ENCODE data around the gene KIF26B. TPM values are rescaled to one million over a fixed set of nuclear protein-coding genes. Genes with fewer than 3 reads are reported as not detected.

The KIF26B gene
- polyA plus RNA-seq, 1 donor from 2014 or later = 6.3 TPM

DNA sequence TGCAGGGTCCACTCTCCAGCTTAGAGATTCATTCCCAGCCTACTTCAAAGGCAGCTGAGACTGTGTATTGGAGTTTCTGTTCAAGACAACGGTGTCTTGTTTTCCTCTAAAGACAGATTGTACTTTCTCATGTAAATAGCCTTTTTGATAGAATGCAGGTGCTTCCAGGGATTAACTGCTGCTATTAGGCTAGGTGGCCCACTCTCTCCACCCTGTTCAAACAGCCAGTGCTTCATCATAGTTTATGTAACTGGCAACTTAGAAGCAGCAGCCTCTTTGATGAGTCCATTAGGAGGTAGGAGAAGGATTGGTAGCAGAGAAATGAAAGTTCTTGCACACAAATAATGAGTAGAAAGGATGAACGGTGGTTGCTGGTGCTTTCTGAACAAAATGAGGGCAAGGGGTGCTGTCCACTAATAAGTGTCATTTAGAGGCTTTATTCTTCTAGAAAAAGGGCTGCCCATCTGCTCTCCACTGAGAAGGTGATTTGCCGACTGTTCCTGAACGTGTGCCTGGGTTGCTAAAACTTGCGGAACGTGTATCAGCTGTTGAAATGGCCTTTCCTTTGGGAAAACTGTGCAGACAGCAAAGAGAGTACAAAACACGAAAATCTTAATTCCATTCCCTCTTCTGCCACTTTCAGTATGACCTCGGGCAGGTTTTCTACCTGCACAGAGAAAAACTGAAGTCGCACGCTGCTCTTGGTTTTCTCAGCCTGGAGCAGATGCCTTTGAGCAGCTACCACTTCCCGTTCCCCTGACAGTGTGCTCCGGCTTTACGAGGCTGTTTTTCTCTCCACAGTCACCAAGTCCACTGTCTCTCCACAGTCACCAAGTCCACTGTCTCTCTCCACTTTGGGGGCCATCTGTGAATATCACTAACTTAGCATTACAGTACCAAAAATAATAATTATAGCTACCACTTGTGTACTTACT lies 228.9 kb downstream of the KIF26B start:
- H3K27ac ChIP-seq (ENCODE audit: low read length) = no peak overlapping the region
- no peak overlapping the region for H3K4me2 ChIP-seq (ENCODE audit: low read length)
- TF ChIP-seq RAD21 (conservative IDR thresholded peaks at IDR 0.05) = no peak
- no peak for TF ChIP-seq CTCF (IDR thresholded peaks at IDR 0.05; ENCODE audit: poor library complexity, severe bottlenecking)
- no peak for TF ChIP-seq MXI1 (conservative IDR thresholded peaks at IDR 0.05; ENCODE audit: poor library complexity, severe bottlenecking)
- TF ChIP-seq, protein P1, sequence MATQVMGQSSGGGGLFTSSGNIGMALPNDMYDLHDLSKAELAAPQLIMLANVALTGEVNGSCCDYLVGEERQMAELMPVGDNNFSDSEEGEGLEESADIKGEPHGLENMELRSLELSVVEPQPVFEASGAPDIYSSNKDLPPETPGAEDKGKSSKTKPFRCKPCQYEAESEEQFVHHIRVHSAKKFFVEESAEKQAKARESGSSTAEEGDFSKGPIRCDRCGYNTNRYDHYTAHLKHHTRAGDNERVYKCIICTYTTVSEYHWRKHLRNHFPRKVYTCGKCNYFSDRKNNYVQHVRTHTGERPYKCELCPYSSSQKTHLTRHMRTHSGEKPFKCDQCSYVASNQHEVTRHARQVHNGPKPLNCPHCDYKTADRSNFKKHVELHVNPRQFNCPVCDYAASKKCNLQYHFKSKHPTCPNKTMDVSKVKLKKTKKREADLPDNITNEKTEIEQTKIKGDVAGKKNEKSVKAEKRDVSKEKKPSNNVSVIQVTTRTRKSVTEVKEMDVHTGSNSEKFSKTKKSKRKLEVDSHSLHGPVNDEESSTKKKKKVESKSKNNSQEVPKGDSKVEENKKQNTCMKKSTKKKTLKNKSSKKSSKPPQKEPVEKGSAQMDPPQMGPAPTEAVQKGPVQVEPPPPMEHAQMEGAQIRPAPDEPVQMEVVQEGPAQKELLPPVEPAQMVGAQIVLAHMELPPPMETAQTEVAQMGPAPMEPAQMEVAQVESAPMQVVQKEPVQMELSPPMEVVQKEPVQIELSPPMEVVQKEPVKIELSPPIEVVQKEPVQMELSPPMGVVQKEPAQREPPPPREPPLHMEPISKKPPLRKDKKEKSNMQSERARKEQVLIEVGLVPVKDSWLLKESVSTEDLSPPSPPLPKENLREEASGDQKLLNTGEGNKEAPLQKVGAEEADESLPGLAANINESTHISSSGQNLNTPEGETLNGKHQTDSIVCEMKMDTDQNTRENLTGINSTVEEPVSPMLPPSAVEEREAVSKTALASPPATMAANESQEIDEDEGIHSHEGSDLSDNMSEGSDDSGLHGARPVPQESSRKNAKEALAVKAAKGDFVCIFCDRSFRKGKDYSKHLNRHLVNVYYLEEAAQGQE (IDR thresholded peaks at IDR 0.05; ENCODE audit: borderline replicate concordance) = no peak
- TF ChIP-seq EZH2 (IDR thresholded peaks at IDR 0.05; ENCODE audit: borderline replicate concordance, insufficient read depth, low read length, poor library complexity, severe bottlenecking) = no peak
- no peak for TF ChIP-seq EP300 (conservative IDR thresholded peaks at IDR 0.05; ENCODE audit: poor library complexity, severe bottlenecking)
- no peak for TF ChIP-seq TAF1 (IDR thresholded peaks at IDR 0.05; ENCODE audit: low read depth)
- TF ChIP-seq SMC3 (conservative IDR thresholded peaks at IDR 0.05; ENCODE audit: poor library complexity) = no peak
- TF ChIP-seq POLR2AphosphoS5 (IDR thresholded peaks at IDR 0.05) = no peak
- H3K36me3 ChIP-seq (ENCODE audit: insufficient read depth, low read length) = no peaks in the 10 kb centered on the region
- H2AFZ ChIP-seq (ENCODE audit: low read depth, low read length) = no peak overlapping the region
- H3K27me3 ChIP-seq (ENCODE audit: insufficient read depth, low read depth, low read length) = no peaks in the 10 kb centered on the region
- H3K9me2 ChIP-seq (ENCODE audit: insufficient read depth, low read length) = no peaks in the 10 kb centered on the region
- no peaks in the 10 kb centered on the region for H3K9me3 ChIP-seq (ENCODE audit: low read length)
- H3K9ac ChIP-seq (ENCODE audit: low read length) = no peak overlapping the region
- no peaks in the 10 kb centered on the region for H3K79me2 ChIP-seq (replicated peaks; ENCODE audit: insufficient read depth, low read length)
- no peaks in the 10 kb centered on the region for H3F3A ChIP-seq (ENCODE audit: insufficient read depth, low read length, poor library complexity, severe bottlenecking)
- no peaks in the 10 kb centered on the region for H4K20me1 ChIP-seq (ENCODE audit: insufficient read depth)
- no peak overlapping the region for H3K4me3 ChIP-seq (ENCODE audit: low read length)

GRCh38 chr1:245386297-245386971 lies 231.6 kb downstream of the KIF26B start:
- no peak overlapping the region for H2AFZ ChIP-seq (ENCODE audit: low read depth, low read length)
- H3K27ac ChIP-seq (ENCODE audit: low read length) = no peak overlapping the region
- H4K20me1 ChIP-seq (ENCODE audit: insufficient read depth) = no peaks in the 10 kb centered on the region
- H3K36me3 ChIP-seq (ENCODE audit: insufficient read depth, low read length) = no peaks in the 10 kb centered on the region
- no peaks in the 10 kb centered on the region for H3K79me2 ChIP-seq (replicated peaks; ENCODE audit: insufficient read depth, low read length)
- H3K9me2 ChIP-seq (ENCODE audit: insufficient read depth, low read length) = no peaks in the 10 kb centered on the region
- no peaks in the 10 kb centered on the region for H3F3A ChIP-seq (ENCODE audit: insufficient read depth, low read length, poor library complexity, severe bottlenecking)
- H3K9me3 ChIP-seq (ENCODE audit: low read length) = no peaks in the 10 kb centered on the region
- H3K27me3 ChIP-seq (ENCODE audit: insufficient read depth, low read depth, low read length) = no peaks in the 10 kb centered on the region
- no peak overlapping the region for H3K4me3 ChIP-seq (ENCODE audit: low read length)
- no peak overlapping the region for H3K9ac ChIP-seq (ENCODE audit: low read length)
- H3K4me2 ChIP-seq (ENCODE audit: low read length) = no peak overlapping the region
- no peak for TF ChIP-seq EZH2 (IDR thresholded peaks at IDR 0.05; ENCODE audit: borderline replicate concordance, insufficient read depth, low read length, poor library complexity, severe bottlenecking)
- no peak for TF ChIP-seq SMC3 (conservative IDR thresholded peaks at IDR 0.05; ENCODE audit: poor library complexity)
- TF ChIP-seq RAD21 (conservative IDR thresholded peaks at IDR 0.05) = no peak
- TF ChIP-seq CTCF (IDR thresholded peaks at IDR 0.05; ENCODE audit: poor library complexity, severe bottlenecking) = no peak
- TF ChIP-seq EP300 (conservative IDR thresholded peaks at IDR 0.05; ENCODE audit: poor library complexity, severe bottlenecking) = no peak
- TF ChIP-seq POLR2AphosphoS5 (IDR thresholded peaks at IDR 0.05) = no peak
- TF ChIP-seq MXI1 (conservative IDR thresholded peaks at IDR 0.05; ENCODE audit: poor library complexity, severe bottlenecking) = no peak

All from neural cell (in vitro differentiated cells).